GM23338 (cell line): ENCODE measurements around the gene OR51G1. TPM values are rescaled to one million over a fixed set of nuclear protein-coding genes. Genes with fewer than 3 reads are reported as not detected.

ENCODE experiments used
- ATAC-seq: fragments of 200-7000 bp; cut with Tn5 transposase; 3 replicates; pipeline ENCODE4 v1.9.1; 2020
- DNase-seq: peaks from one replicate; pipeline ENCODE4 v3.0.0-alpha.2; 2015; ENCODE audit warnings: low spot score
- H2AFZ ChIP-seq: fragments of 200-600 bp; sonication (generic); 2 replicates; pipeline ENCODE4 v1.8.0; 2016; ENCODE audit warnings: antibody characterized with exemption, mild to moderate bottlenecking, moderate library complexity
- H3F3A ChIP-seq: fragments of 200-600 bp; sonication (generic); replicated peaks from 2 replicates; pipeline ENCODE4 v1.8.0; 2017; ENCODE audit warnings: antibody characterized with exemption, mixed run types, low read depth
- H3K27ac ChIP-seq: fragments of 200-600 bp; sonication (generic); 2 replicates; pipeline ENCODE4 v1.6.1; 2016; ENCODE audit warnings: low read depth
- H3K27me3 ChIP-seq: fragments of 200-600 bp; sonication (generic); 2 replicates; pipeline ENCODE4 v1.8.0; 2016; ENCODE audit warnings: mild to moderate bottlenecking, mixed run types, moderate library complexity; ENCODE audit not compliant: insufficient read depth
- H3K36me3 ChIP-seq: fragments of 200-600 bp; sonication (generic); 2 replicates; pipeline ENCODE4 v1.8.0; 2016; ENCODE audit warnings: mild to moderate bottlenecking; ENCODE audit not compliant: insufficient read depth
- H3K4me1 ChIP-seq: fragments of 200-600 bp; sonication (generic); 2 replicates; pipeline ENCODE4 v1.8.0; 2016; ENCODE audit warnings: mild to moderate bottlenecking, moderate library complexity; ENCODE audit not compliant: insufficient read depth
- H3K4me2 ChIP-seq: fragments of 200-600 bp; sonication (generic); 2 replicates; pipeline ENCODE4 v1.7.1; 2017; ENCODE audit warnings: mixed run types
- H3K4me3 ChIP-seq: fragments of 200-600 bp; sonication (generic); 2 replicates; pipeline ENCODE4 v1.6.1; 2016; ENCODE audit warnings: mixed run types
- H3K79me2 ChIP-seq: fragments of 200-600 bp; sonication (generic); replicated peaks from 2 replicates; pipeline ENCODE4 v1.8.0; 2017; ENCODE audit warnings: mild to moderate bottlenecking; ENCODE audit not compliant: insufficient read depth
- H3K9me2 ChIP-seq: fragments of 200-600 bp; sonication (generic); 2 replicates; pipeline ENCODE4 v1.8.0; 2017; ENCODE audit not compliant: insufficient read depth
- H4K20me1 ChIP-seq: fragments of 200-600 bp; sonication (generic); replicated peaks from 2 replicates; pipeline ENCODE4 v1.8.0; 2017; ENCODE audit warnings: mild to moderate bottlenecking; ENCODE audit not compliant: insufficient read depth
- H3K27ac Mint-ChIP-seq: 2 replicates; pipeline ENCODE4 v1.8.0; 2020; ENCODE audit warnings: inconsistent platforms, mild to moderate bottlenecking, moderate library complexity, mixed read lengths
- H3K27me3 Mint-ChIP-seq: 3 replicates; pipeline ENCODE4 v1.8.0; 2022; ENCODE audit warnings: low read depth, mild to moderate bottlenecking, moderate library complexity, mixed read lengths, inconsistent platforms; ENCODE audit not compliant: insufficient read depth, poor library complexity
- H3K36me3 Mint-ChIP-seq: 3 replicates; pipeline ENCODE4 v1.8.0; 2021; ENCODE audit warnings: low read depth, mild to moderate bottlenecking, inconsistent platforms, moderate library complexity, mixed read lengths
- H3K4me1 Mint-ChIP-seq: 3 replicates; pipeline ENCODE4 v1.8.0; 2020; ENCODE audit warnings: mild to moderate bottlenecking, inconsistent platforms, mixed read lengths
- H3K4me3 Mint-ChIP-seq: 3 replicates; pipeline ENCODE4 v1.8.0; 2021; ENCODE audit warnings: moderate library complexity, mild to moderate bottlenecking, inconsistent platforms, mixed read lengths
- H3K9me3 Mint-ChIP-seq: 3 replicates; pipeline ENCODE4 v1.8.0; 2020; ENCODE audit warnings: moderate library complexity, mild to moderate bottlenecking, inconsistent platforms, mixed read lengths
- CREB1 ChIP-seq: fragments of 250-450 bp; sonication (Bioruptor Pico); IDR thresholded peaks from 2 replicates; pipeline ENCODE4 v1.5.0; 2020; ENCODE audit warnings: low read depth, mild to moderate bottlenecking, moderate library complexity
- CTCF ChIP-seq, 2 experiments: fragments of 200-600 bp in 1 of 2; sonication (generic) in 1 of 2; conservative IDR thresholded peaks; 2 replicates each; pipeline versions ENCODE4 v1.5.1 to v1.6.1; 2016 to 2017; ENCODE audit warnings: antibody characterized with exemption in 2 of 2, low read depth in 2 of 2, mild to moderate bottlenecking in 2 of 2, moderate library complexity in 1 of 2
- ETS1 ChIP-seq: IDR thresholded peaks from 2 replicates; pipeline ENCODE4 v1.6.1; 2016; ENCODE audit warnings: antibody characterized with exemption
- EZH2phosphoT487 ChIP-seq: fragments of 200-600 bp; sonication (generic); IDR thresholded peaks from one replicate; pipeline ENCODE4 v1.8.1; 2018; ENCODE audit warnings: antibody characterized with exemption; ENCODE audit not compliant: unreplicated experiment
- JUNB ChIP-seq: IDR thresholded peaks from one replicate; pipeline ENCODE4 v1.6.1; 2016; ENCODE audit warnings: antibody characterized with exemption; ENCODE audit not compliant: unreplicated experiment
- ZNF114 ChIP-seq: fragments of 250-450 bp; sonication (Bioruptor Pico); IDR thresholded peaks from 2 replicates; pipeline ENCODE4 v1.5.0; 2020; ENCODE audit warnings: mild to moderate bottlenecking, moderate library complexity
- ZNF331 ChIP-seq: fragments of 250-450 bp; sonication (Bioruptor Pico); IDR thresholded peaks from 2 replicates; pipeline ENCODE4 v1.5.0; 2020; ENCODE audit warnings: low read depth, mild to moderate bottlenecking, moderate library complexity
- ZNF462 ChIP-seq: fragments of 250-450 bp; sonication (Bioruptor Pico); IDR thresholded peaks from 2 replicates; pipeline ENCODE4 v1.5.0; 2020; ENCODE audit warnings: mild to moderate bottlenecking, moderate library complexity
- polyA plus RNA-seq: library from polyadenylated mRNA; unstranded; fragments of >200 nt; fragmentation: Nextera tagmentation; extraction: Ambion mirVana; gene quantifications from 2 replicates; pipeline ENCODE4 v1.2.1, GENCODE V29; 2016
- total RNA-seq: library from RNA; depleted of rRNA; stranded (reverse); fragments of >200 nt; shearing (Covaris generic); gene quantifications from 2 replicates; pipeline ENCODE4 v1.2.3, GENCODE V29; 2014

The OR51G1 gene
- total and polyA plus RNA-seq, 2 experiments from 2014 or later: not detected

GRCh38 chr11:4903484-4903883 is 20.7 kb downstream of the OR51G1 start, which contains the start of gene OR51A7 (continued):
- TF ChIP-seq ZNF462 (CRISPR knock-in tag) (no peak), JUNB (no peak), CTCF (conservative IDR thresholded peaks at IDR 0.05; ENCODE audit: low read depth in 2 of 2) (no peak), ZNF331 (CRISPR knock-in tag) (no peak)

GRCh38 chr11:4891996-4892640 is 32.0 kb downstream of the OR51G1 start:
- H3K4me3 ChIP-seq: no peak overlapping the region
- H3K36me3 ChIP-seq: no peaks in the 10 kb centered on the region
- no peaks in the 10 kb centered on the region for H3F3A ChIP-seq
- H3K79me2 ChIP-seq: no peaks in the 10 kb centered on the region
- Mint-ChIP-seq H3K27me3 (no peaks in the 10 kb centered on the region), H3K4me1 (no peaks in the 10 kb centered on the region), H3K36me3 (no peaks in the 10 kb centered on the region), H3K9me3 (no peaks in the 10 kb centered on the region), H3K4me3 (no peak overlapping the region), H3K27ac (no peak overlapping the region)
- no peak overlapping the region for H2AFZ ChIP-seq
- H3K9me2 ChIP-seq: peaks cover 7% of the 10 kb centered on the region
- no peaks in the 10 kb centered on the region for H3K27me3 ChIP-seq
- no peak overlapping the region for H3K27ac ChIP-seq
- DNase-seq (peak; percentile 16), ATAC-seq (peak; percentile 52)
- no peak overlapping the region for H3K4me2 ChIP-seq
- H3K4me1 ChIP-seq: no peaks in the 10 kb centered on the region
- no peaks in the 10 kb centered on the region for H4K20me1 ChIP-seq
- TF ChIP-seq ETS1: no peak
- TF ChIP-seq CREB1 (CRISPR knock-in tag): no peak
- no peak for TF ChIP-seq ZNF331 (CRISPR knock-in tag)
- no peak for TF ChIP-seq EZH2phosphoT487
- TF ChIP-seq ZNF114 (CRISPR knock-in tag): no peak
- no peak for TF ChIP-seq CTCF (conservative IDR thresholded peaks at IDR 0.05; ENCODE audit: low read depth in 2 of 2)
